ENCODE data around the gene FBXO41.
"Not testable (repeated sequence)": the region's sequence is repeated elsewhere in the genome, so short reads cannot be mapped to it uniquely, and the experiment has no call there.

Gene FBXO41

GRCh38 chr2:73264332-73264606 is 20.0 kb downstream of the FBXO41 start:
- no peak for TF ChIP-seq CTCF (IDR thresholded peaks at IDR 0.05; ENCODE audit: extremely low read depth, insufficient read depth, missing control alignments)
- in situ Hi-C loops (cut with MboI; ENCODE audit: low pct_unique_long_range_greater_than_20kb, low sequenced_read_pairs, unreplicated experiment): no loop called here
- no peak for DNase-seq (ENCODE audit: low spot score)

DNA sequence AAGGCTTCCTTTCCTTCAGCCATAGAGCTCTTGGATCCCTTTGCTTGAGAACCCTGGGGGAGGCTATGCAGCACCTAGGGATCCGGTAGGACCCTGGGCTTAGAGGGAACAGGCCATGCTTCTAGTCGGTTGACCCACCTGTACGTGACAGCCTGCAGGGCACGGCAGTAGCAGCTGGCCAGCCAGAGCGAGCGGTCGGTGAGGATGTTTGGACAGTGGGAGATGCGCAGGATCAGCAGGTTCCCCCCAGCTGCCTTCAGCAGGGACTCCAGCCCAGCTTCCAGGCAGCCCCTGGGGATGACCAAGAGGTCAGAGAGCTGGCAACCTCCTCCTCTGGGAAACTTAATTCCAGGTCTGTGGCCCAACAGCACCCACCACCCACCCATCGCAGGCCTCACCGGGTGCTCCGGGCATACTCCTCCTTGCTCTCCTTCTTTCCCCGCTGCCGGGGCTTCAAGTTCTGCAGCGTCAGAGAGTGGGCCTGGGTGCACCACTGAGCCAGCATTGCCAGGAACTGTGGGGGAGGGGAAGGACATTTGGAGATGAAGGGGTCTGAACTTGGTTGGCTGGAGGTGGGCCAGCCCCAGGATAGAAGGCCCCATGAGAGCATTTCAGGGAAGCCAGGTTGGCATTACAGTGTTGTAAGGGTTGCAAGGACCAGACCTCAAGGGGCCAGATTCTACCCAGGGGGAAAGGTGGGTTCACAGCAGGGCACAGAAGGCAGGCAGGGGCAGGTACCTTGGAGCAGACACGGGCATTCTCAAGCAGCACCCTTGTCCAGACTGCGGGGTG is 20.5 kb downstream of the FBXO41 start:
- no peak for TF ChIP-seq CTCF (IDR thresholded peaks at IDR 0.05; ENCODE audit: extremely low read depth, insufficient read depth, missing control alignments)
- DNase-seq (ENCODE audit: low spot score): no peak
- in situ Hi-C loops (cut with MboI; ENCODE audit: low pct_unique_long_range_greater_than_20kb, low sequenced_read_pairs, unreplicated experiment): no loop called here

DNA sequence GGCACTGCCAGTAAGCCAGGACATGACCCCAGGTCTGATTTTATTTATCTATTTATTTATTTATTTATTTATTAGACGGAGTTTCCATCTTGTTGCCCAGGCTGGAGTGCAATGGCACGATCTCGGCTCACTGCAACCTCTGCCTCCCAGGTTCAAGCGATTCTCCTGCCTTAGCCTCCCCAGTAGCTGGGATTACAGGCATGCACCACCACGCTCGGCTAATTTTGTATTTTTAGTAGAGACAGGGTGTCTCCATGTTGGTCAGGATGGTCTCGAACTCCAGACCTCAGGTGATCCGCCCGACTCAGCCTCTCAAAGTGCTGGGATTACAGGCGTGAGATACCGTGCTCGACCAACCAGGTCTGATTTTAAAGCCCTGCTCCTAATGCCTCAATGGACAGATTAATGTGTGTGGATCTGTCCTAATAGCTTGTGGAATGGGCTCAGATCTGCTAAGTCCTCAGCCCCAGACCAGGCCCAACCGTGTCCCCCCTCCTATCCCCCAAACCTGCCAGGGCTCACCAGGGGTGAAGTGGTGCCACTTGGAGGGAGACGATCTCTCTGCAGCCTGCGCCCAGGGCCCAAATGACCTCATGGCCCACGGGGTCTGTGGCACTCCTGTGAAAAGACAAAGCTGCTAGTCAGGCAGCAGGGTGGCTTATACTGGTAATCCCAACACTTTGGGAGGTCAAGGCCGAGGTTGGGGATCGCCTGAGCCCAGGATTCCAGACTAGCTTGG is 21.4 kb downstream of the FBXO41 start:
- in situ Hi-C loops (cut with MboI; ENCODE audit: low pct_unique_long_range_greater_than_20kb, low sequenced_read_pairs, unreplicated experiment); DNase-seq (ENCODE audit: low spot score): not testable (repeated sequence)

DNA sequence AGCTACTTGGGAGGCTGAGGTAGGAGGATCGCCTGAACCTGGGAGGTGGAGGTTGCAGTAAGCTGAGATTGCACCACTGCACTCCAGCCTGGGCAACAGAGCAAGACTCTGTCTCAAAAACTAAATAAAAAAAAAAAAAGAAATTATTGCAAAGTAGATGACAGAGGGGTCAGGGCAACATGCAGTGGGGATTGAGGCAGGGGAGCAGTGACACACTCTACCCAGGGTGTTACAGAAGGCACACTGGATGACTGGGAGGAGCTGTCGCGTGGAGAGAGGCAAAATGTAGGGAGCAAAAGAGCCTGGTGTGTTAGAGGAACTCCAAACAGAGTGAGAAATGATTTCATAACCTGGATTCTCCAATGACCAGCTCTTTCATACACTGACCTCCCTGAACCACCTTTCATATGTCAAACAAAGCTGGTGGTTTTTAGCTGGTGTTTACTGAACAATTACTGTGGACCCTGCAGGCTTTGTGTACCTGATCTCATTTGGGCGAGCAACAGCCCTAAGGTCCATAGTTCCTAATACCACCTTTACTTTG is 22.1 kb downstream of the FBXO41 start:
- no peak for DNase-seq (ENCODE audit: low spot score)
- TF ChIP-seq CTCF (IDR thresholded peaks at IDR 0.05; ENCODE audit: extremely low read depth, insufficient read depth, missing control alignments): no peak
- in situ Hi-C loops (cut with MboI; ENCODE audit: low pct_unique_long_range_greater_than_20kb, low sequenced_read_pairs, unreplicated experiment): no loop called here

GRCh38 chr2:73260338-73260984 is 23.8 kb downstream of the FBXO41 start:
- in situ Hi-C loops (cut with MboI; ENCODE audit: low pct_unique_long_range_greater_than_20kb, low sequenced_read_pairs, unreplicated experiment): no loop called here
- no peak for DNase-seq (ENCODE audit: low spot score)
- TF ChIP-seq CTCF (IDR thresholded peaks at IDR 0.05; ENCODE audit: extremely low read depth, insufficient read depth, missing control alignments): peak; percentile 37

DNA sequence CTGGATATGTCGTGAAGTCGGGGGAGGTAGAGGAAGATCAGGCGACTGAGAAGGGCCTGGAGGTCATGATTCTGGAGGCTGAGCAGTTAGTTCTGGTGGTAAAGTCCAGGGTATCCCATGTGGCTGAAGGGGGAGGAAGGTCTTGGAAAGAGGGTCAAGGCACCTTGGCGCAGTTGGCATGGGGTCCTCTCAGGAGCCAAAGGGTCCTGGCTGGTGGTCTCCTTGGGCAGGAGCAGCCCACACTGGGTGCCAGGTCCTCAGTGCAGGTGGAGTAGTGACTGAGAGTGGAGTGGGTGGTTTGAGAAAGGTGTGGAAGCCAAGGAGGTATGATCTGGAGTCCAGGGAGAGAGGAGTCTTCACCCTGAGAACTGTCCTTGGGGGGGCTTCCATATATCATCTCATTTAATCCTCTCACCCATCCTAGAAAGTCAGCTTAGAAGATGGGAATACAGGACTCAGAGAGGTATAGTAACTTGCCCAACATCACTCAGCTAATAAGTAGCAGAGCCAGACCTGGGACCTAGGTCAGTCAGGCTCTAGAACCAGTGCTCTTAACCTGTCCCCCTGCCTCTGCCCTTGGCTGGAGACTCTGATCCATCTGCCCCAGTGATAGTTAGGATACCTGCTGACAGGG is 24.5 kb downstream of the FBXO41 start:
- in situ Hi-C loops (cut with MboI; ENCODE audit: low pct_unique_long_range_greater_than_20kb, low sequenced_read_pairs, unreplicated experiment): no loop called here
- TF ChIP-seq CTCF (IDR thresholded peaks at IDR 0.05; ENCODE audit: extremely low read depth, insufficient read depth, missing control alignments): no peak
- DNase-seq (ENCODE audit: low spot score): no peak
